Measurements from ENCODE around the gene ABCG1. TPM values are rescaled to one million over a fixed set of nuclear protein-coding genes. Genes with fewer than 3 reads are reported as not detected.

ABCG1 gene
- polyA plus RNA-seq, 10 donors, result 5.1 to 10.0 (median 7.8) TPM

- no peak for DNase-seq
Observed at GRCh38 chr21:42304556-42305454, 85.9 kb downstream of the ABCG1 start.

GRCh38 chr21:42305707-42306147 lies 86.8 kb downstream of the ABCG1 start:
- DNase-seq, result no peak

- no peak for DNase-seq
Observed at GRCh38 chr21:42306366-42307035, 87.6 kb downstream of the ABCG1 start.

- DNase-seq, result no peak
Observed at GRCh38 chr21:42307106-42307505, 88.2 kb downstream of the ABCG1 start.

GRCh38 chr21:42308161-42308913 lies 89.4 kb downstream of the ABCG1 start:
- DNase-seq, result no peak

- DNase-seq, result no peak
Observed at GRCh38 chr21:42308914-42309752, 90.2 kb downstream of the ABCG1 start.

- DNase-seq, result peak; percentile 26 to 76 (median 58)
Observed at GRCh38 chr21:42309753-42310213, 90.8 kb downstream of the ABCG1 start.

- peak in 2 of 3 donors; percentile 35 to 66 for DNase-seq
Observed at GRCh38 chr21:42310411-42311001, 91.6 kb downstream of the ABCG1 start.

- DNase-seq, result no peak
Observed at GRCh38 chr21:42311160-42311559, 92.2 kb downstream of the ABCG1 start.

GRCh38 chr21:42311816-42312625 lies 93.1 kb downstream of the ABCG1 start:
- DNase-seq, result no peak

GRCh38 chr21:42312626-42313104 lies 93.7 kb downstream of the ABCG1 start:
- no peak for DNase-seq

- peak in 1 of 3 donors; percentile 48 for DNase-seq
Observed at GRCh38 chr21:42313501-42313969, 94.6 kb downstream of the ABCG1 start.

- DNase-seq, result no peak
Observed at GRCh38 chr21:42314616-42315295, 95.8 kb downstream of the ABCG1 start.

GRCh38 chr21:42315296-42315891 lies 96.5 kb downstream of the ABCG1 start, which contains the start of gene TFF3:
Gene TFF3, minus strand, starts transcription at chr21:42315409. Its CDS starts 35 bp downstream, at chr21:42315374.
- DNase-seq, result peak in 1 of 3 donors; percentile 58

GRCh38 chr21:42316891-42317290 lies 98.0 kb downstream of the ABCG1 start:
- DNase-seq, result no peak

- DNase-seq, result no peak
Observed at GRCh38 chr21:42317341-42317741, 98.4 kb downstream of the ABCG1 start.

- DNase-seq, result no peak
Observed at GRCh38 chr21:42317826-42318746, 99.1 kb downstream of the ABCG1 start.

Measured in muscle of back (tissue), 11 donors.